Measurements from ENCODE around the gene ENKUR. TPM values are rescaled to one million over a fixed set of nuclear protein-coding genes. Genes with fewer than 3 reads are reported as not detected.
"Not testable (repeated sequence)": the region's sequence is repeated elsewhere in the genome, so short reads cannot be mapped to it uniquely, and the experiment has no call there.

Gene ENKUR
- total RNA-seq, 1 donor from 2014 or later = not detected

- H3K27me3 Mint-ChIP-seq (ENCODE audit: unreplicated experiment) = no peaks in the 10 kb centered on the region
- H3K27ac Mint-ChIP-seq (ENCODE audit: unreplicated experiment) = no peak overlapping the region
- no peaks in the 10 kb centered on the region for H3K36me3 Mint-ChIP-seq (ENCODE audit: low read depth, unreplicated experiment)
- DNase-seq (ENCODE audit: low spot score) = no peak
- TF ChIP-seq CTCF (IDR thresholded peaks at IDR 0.05; ENCODE audit: unreplicated experiment) = no peak
- no peaks in the 10 kb centered on the region for H3K9me3 Mint-ChIP-seq (ENCODE audit: unreplicated experiment)
- H3K4me1 Mint-ChIP-seq (ENCODE audit: unreplicated experiment) = no peaks in the 10 kb centered on the region
- H3K4me3 Mint-ChIP-seq (ENCODE audit: unreplicated experiment) = no peak overlapping the region
Measured at GRCh38 chr10:24971374-24971773, 44.6 kb downstream of the ENKUR start.

GRCh38 chr10:24969841-24970281, 46.1 kb downstream of the ENKUR start:
- no peaks in the 10 kb centered on the region for H3K36me3 Mint-ChIP-seq (ENCODE audit: low read depth, unreplicated experiment)
- H3K4me3 Mint-ChIP-seq (ENCODE audit: unreplicated experiment) = no peak overlapping the region
- TF ChIP-seq CTCF (IDR thresholded peaks at IDR 0.05; ENCODE audit: unreplicated experiment) = no peak
- H3K4me1 Mint-ChIP-seq (ENCODE audit: unreplicated experiment) = no peaks in the 10 kb centered on the region
- no peak overlapping the region for H3K27ac Mint-ChIP-seq (ENCODE audit: unreplicated experiment)
- no peak for DNase-seq (ENCODE audit: low spot score)
- no peaks in the 10 kb centered on the region for H3K27me3 Mint-ChIP-seq (ENCODE audit: unreplicated experiment)
- H3K9me3 Mint-ChIP-seq (ENCODE audit: unreplicated experiment) = no peaks in the 10 kb centered on the region

GRCh38 chr10:24968951-24969350, 47.0 kb downstream of the ENKUR start:
- not testable (repeated sequence) for DNase-seq (ENCODE audit: low spot score); H3K4me1 Mint-ChIP-seq (ENCODE audit: unreplicated experiment); H3K4me3 Mint-ChIP-seq (ENCODE audit: unreplicated experiment); H3K27ac Mint-ChIP-seq (ENCODE audit: unreplicated experiment); H3K27me3 Mint-ChIP-seq (ENCODE audit: unreplicated experiment); H3K36me3 Mint-ChIP-seq (ENCODE audit: low read depth, unreplicated experiment); H3K9me3 Mint-ChIP-seq (ENCODE audit: unreplicated experiment)

- no peak for TF ChIP-seq CTCF (IDR thresholded peaks at IDR 0.05; ENCODE audit: unreplicated experiment)
- no peak overlapping the region for H3K4me3 Mint-ChIP-seq (ENCODE audit: unreplicated experiment)
- DNase-seq (ENCODE audit: low spot score) = no peak
- H3K27me3 Mint-ChIP-seq (ENCODE audit: unreplicated experiment) = no peaks in the 10 kb centered on the region
- no peaks in the 10 kb centered on the region for H3K4me1 Mint-ChIP-seq (ENCODE audit: unreplicated experiment)
- H3K9me3 Mint-ChIP-seq (ENCODE audit: unreplicated experiment) = no peaks in the 10 kb centered on the region
- no peak overlapping the region for H3K27ac Mint-ChIP-seq (ENCODE audit: unreplicated experiment)
- no peaks in the 10 kb centered on the region for H3K36me3 Mint-ChIP-seq (ENCODE audit: low read depth, unreplicated experiment)
Measured at GRCh38 chr10:24968349-24968748, 47.6 kb downstream of the ENKUR start.

GRCh38 chr10:24966962-24967481, 48.9 kb downstream of the ENKUR start:
- TF ChIP-seq CTCF (IDR thresholded peaks at IDR 0.05; ENCODE audit: unreplicated experiment) = no peak
- Mint-ChIP-seq H3K36me3 (ENCODE audit: low read depth, unreplicated experiment) (no peaks in the 10 kb centered on the region), H3K27me3 (ENCODE audit: unreplicated experiment) (no peaks in the 10 kb centered on the region), H3K4me3 (ENCODE audit: unreplicated experiment) (no peak overlapping the region), H3K9me3 (ENCODE audit: unreplicated experiment) (no peaks in the 10 kb centered on the region), H3K27ac (ENCODE audit: unreplicated experiment) (no peak overlapping the region), H3K4me1 (ENCODE audit: unreplicated experiment) (no peaks in the 10 kb centered on the region)
- DNase-seq (ENCODE audit: low spot score) = no peak

Data from endothelial cell (in vitro differentiated cells).